GM13977 (cell line): Measurements from ENCODE around the gene RNASE12.

Source experiments
- DNase-seq: peaks from one replicate; pipeline ENCODE4 v3.0.0; 2012; ENCODE audit warnings: low spot score
- CTCF ChIP-seq: IDR thresholded peaks from 2 replicates; pipeline ENCODE4 v1.5.1; 2012; ENCODE audit warnings: mild to moderate bottlenecking, control low read depth; ENCODE audit not compliant: insufficient read depth; ENCODE audit errors: extremely low read depth, missing control alignments
- in situ Hi-C: fragments of 300-500 bp; cut with MboI; formaldehyde crosslinking; loops from one replicate; pipeline ENCODE4 v1.12.0; 2022; ENCODE audit warnings: low sequenced_read_pairs, low pct_unique_long_range_greater_than_20kb, mixed read lengths, inconsistent platforms; ENCODE audit not compliant: unreplicated experiment

The RNASE12 gene

GRCh38 chr14:20555845-20556244 is 35.3 kb downstream of the RNASE12 start:
- in situ Hi-C loops: no loop called here
- DNase-seq: no peak
- no peak for TF ChIP-seq CTCF

- TF ChIP-seq CTCF: no peak
- in situ Hi-C loops: no loop called here
- DNase-seq: no peak
These were observed 38.2 kb downstream of the RNASE12 start for GRCh38 chr14:20553024-20553423.

- in situ Hi-C loops: no loop called here
- no peak for DNase-seq
- TF ChIP-seq CTCF: no peak
These were observed 39.6 kb downstream of the RNASE12 start for GRCh38 chr14:20551606-20552005.

GRCh38 chr14:20550926-20551325 is 40.2 kb downstream of the RNASE12 start:
- in situ Hi-C loops: no loop called here
- TF ChIP-seq CTCF: no peak
- no peak for DNase-seq

- no peak for DNase-seq
- TF ChIP-seq CTCF: no peak
- in situ Hi-C loops: no loop called here
These were observed 42.6 kb downstream of the RNASE12 start for GRCh38 chr14:20548414-20549158.

- TF ChIP-seq CTCF: no peak
- in situ Hi-C loops: no loop called here
- no peak for DNase-seq
These were observed 44.3 kb downstream of the RNASE12 start for GRCh38 chr14:20546877-20547276.
